ENCODE results near the gene RTF1.

The RTF1 gene

DNA sequence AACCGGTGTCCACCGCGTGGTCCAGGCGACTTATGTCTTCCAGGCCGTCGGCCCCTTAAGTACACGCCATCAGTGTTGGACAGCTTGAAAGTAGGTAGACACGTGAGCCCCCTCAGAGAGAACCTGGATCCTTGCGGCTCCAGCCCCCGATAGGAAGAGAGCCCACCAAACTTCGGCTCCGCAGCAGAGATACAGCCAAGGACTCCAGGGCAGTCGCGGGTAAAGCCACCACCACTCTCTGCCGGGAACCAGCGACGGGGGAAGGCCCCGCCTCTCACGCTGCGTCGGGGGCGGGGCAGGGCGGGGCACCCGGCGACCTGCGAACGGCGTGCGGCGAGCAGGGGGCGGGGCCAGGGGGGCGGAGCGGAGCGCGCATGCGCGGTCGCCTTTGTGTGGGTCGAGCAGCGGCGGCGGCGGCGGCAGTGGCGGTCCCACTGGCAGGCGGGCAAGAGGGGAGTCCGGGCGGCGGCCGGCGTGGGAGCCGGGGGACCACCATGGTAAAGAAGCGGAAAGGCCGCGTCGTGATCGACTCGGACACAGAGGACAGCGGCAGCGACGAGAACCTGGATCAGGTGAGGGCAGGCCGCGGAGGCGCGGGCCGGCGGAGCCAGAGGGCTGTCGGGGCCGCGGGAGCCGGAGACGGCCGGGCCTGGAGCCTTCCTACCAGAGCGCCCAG, at the start of gene RTF1:
TSS of gene RTF1 (plus strand) at position 354 of the 676 bp plus-strand sequence. CDS start at position 375, 21 bp downstream.
- Histone ChIP-seq H3K27ac (ENCODE audit: extremely low read depth, low read depth, low read length) (peak within 1 kb of the TSS; percentile 78), H3K36me3 (ENCODE audit: control insufficient read depth in 2 of 2, insufficient read depth in 1 of 2, low read length in 2 of 2) (no peaks in the 10 kb centered on the region; a peak in 1 of 3 replicates), H3K4me1 (ENCODE audit: control insufficient read depth, insufficient read depth, low read length) (0 out of 2 replicates have a peak, but pooled peaks cover 4% of the 10 kb centered on the region), H3K9me3 (ENCODE audit: control insufficient read depth, insufficient read depth, low read depth, low read length) (no peaks in the 10 kb centered on the region), H3K4me3 (ENCODE audit: low read depth, low read length) (peak within 1 kb of the TSS; percentile 88)
- ChIA-PET POLR2A (interaction anchor here (0.6 kb wide), 1 partner anchor 19 kb away, joined by 4 read pairs; no protein-coding TSS in a partner anchor), CTCF (interaction anchor here (0.6 kb wide), 1 partner anchor 15 kb away, joined by 3 read pairs; no protein-coding TSS in a partner anchor)
- TF ChIP-seq ZNF654 (tag by site-specific recombination; IDR thresholded peaks at IDR 0.05; ENCODE audit: low read depth) = no peak
- TF ChIP-seq REPIN1 (tag by site-specific recombination; IDR thresholded peaks at IDR 0.05; ENCODE audit: low read depth) = 0 out of 2 replicates have a peak, but pooled peaks have one; percentile 23
- peak; percentile 66 for TF ChIP-seq KLF9 (tag by site-specific recombination; IDR thresholded peaks at IDR 0.05; ENCODE audit: low read depth)
- TF ChIP-seq, protein P1, sequence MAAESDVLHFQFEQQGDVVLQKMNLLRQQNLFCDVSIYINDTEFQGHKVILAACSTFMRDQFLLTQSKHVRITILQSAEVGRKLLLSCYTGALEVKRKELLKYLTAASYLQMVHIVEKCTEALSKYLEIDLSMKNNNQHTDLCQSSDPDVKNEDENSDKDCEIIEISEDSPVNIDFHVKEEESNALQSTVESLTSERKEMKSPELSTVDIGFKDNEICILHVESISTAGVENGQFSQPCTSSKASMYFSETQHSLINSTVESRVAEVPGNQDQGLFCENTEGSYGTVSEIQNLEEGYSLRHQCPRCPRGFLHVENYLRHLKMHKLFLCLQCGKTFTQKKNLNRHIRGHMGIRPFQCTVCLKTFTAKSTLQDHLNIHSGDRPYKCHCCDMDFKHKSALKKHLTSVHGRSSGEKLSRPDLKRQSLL (tag by site-specific recombination; IDR thresholded peaks at IDR 0.05) = 0 out of 2 replicates have a peak, but pooled peaks have one; percentile 6
- TF ChIP-seq, protein P2, sequence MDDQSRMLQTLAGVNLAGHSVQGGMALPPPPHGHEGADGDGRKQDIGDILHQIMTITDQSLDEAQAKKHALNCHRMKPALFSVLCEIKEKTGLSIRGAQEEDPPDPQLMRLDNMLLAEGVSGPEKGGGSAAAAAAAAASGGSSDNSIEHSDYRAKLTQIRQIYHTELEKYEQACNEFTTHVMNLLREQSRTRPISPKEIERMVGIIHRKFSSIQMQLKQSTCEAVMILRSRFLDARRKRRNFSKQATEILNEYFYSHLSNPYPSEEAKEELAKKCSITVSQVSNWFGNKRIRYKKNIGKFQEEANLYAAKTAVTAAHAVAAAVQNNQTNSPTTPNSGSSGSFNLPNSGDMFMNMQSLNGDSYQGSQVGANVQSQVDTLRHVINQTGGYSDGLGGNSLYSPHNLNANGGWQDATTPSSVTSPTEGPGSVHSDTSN (CRISPR knock-in tag; IDR thresholded peaks at IDR 0.05) = 0 out of 2 replicates have a peak, but pooled peaks have one; percentile 14
- peak; percentile 36; the same call in 1 of the 2 replicates for TF ChIP-seq ZFHX2 (tag by site-specific recombination; conservative IDR thresholded peaks at IDR 0.05)
- TF ChIP-seq ZNF521 (tag by site-specific recombination; IDR thresholded peaks at IDR 0.05) = no peak
- no peak for TF ChIP-seq YY1 (tag by site-specific recombination; IDR thresholded peaks at IDR 0.05)
- TF ChIP-seq ZIC2 (tag by site-specific recombination; IDR thresholded peaks at IDR 0.05) = no peak
- TF ChIP-seq, protein P3, sequence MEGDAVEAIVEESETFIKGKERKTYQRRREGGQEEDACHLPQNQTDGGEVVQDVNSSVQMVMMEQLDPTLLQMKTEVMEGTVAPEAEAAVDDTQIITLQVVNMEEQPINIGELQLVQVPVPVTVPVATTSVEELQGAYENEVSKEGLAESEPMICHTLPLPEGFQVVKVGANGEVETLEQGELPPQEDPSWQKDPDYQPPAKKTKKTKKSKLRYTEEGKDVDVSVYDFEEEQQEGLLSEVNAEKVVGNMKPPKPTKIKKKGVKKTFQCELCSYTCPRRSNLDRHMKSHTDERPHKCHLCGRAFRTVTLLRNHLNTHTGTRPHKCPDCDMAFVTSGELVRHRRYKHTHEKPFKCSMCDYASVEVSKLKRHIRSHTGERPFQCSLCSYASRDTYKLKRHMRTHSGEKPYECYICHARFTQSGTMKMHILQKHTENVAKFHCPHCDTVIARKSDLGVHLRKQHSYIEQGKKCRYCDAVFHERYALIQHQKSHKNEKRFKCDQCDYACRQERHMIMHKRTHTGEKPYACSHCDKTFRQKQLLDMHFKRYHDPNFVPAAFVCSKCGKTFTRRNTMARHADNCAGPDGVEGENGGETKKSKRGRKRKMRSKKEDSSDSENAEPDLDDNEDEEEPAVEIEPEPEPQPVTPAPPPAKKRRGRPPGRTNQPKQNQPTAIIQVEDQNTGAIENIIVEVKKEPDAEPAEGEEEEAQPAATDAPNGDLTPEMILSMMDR (tag by site-specific recombination; IDR thresholded peaks at IDR 0.05) = no peak
- TF ChIP-seq ZNF560 (tag by site-specific recombination; IDR thresholded peaks at IDR 0.05; ENCODE audit: borderline replicate concordance) = peak; percentile 32; the same call in 1 of the 2 replicates
- TF ChIP-seq ZNF335 (tag by site-specific recombination; conservative IDR thresholded peaks at IDR 0.05) = peak; percentile 44
- TF ChIP-seq, protein P4, sequence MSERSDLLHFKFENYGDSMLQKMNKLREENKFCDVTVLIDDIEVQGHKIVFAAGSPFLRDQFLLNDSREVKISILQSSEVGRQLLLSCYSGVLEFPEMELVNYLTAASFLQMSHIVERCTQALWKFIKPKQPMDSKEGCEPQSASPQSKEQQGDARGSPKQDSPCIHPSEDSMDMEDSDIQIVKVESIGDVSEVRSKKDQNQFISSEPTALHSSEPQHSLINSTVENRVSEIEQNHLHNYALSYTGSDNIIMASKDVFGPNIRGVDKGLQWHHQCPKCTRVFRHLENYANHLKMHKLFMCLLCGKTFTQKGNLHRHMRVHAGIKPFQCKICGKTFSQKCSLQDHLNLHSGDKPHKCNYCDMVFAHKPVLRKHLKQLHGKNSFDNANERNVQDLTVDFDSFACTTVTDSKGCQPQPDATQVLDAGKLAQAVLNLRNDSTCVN (tag by site-specific recombination; optimal IDR thresholded peaks at IDR 0.05) = peak; percentile 85
- peak; percentile 23; the same call in 1 of the 2 replicates for TF ChIP-seq GLIS2 (tag by site-specific recombination; IDR thresholded peaks at IDR 0.05)
- TF ChIP-seq ZNF146 (tag by site-specific recombination; IDR thresholded peaks at IDR 0.05) = 0 out of 2 replicates have a peak, but pooled peaks have one; percentile 2
- TF ChIP-seq ZNF341 (tag by site-specific recombination; IDR thresholded peaks at IDR 0.05; ENCODE audit: low read depth) = 0 out of 2 replicates have a peak, but pooled peaks have one; percentile 12
- TF ChIP-seq, protein P5, sequence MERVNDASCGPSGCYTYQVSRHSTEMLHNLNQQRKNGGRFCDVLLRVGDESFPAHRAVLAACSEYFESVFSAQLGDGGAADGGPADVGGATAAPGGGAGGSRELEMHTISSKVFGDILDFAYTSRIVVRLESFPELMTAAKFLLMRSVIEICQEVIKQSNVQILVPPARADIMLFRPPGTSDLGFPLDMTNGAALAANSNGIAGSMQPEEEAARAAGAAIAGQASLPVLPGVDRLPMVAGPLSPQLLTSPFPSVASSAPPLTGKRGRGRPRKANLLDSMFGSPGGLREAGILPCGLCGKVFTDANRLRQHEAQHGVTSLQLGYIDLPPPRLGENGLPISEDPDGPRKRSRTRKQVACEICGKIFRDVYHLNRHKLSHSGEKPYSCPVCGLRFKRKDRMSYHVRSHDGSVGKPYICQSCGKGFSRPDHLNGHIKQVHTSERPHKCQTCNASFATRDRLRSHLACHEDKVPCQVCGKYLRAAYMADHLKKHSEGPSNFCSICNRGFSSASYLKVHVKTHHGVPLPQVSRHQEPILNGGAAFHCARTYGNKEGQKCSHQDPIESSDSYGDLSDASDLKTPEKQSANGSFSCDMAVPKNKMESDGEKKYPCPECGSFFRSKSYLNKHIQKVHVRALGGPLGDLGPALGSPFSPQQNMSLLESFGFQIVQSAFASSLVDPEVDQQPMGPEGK (tag by site-specific recombination; IDR thresholded peaks at IDR 0.05) = no peak
- TF ChIP-seq ZNF175 (tag by site-specific recombination; IDR thresholded peaks at IDR 0.05) = no peak
- TF ChIP-seq, protein P6, sequence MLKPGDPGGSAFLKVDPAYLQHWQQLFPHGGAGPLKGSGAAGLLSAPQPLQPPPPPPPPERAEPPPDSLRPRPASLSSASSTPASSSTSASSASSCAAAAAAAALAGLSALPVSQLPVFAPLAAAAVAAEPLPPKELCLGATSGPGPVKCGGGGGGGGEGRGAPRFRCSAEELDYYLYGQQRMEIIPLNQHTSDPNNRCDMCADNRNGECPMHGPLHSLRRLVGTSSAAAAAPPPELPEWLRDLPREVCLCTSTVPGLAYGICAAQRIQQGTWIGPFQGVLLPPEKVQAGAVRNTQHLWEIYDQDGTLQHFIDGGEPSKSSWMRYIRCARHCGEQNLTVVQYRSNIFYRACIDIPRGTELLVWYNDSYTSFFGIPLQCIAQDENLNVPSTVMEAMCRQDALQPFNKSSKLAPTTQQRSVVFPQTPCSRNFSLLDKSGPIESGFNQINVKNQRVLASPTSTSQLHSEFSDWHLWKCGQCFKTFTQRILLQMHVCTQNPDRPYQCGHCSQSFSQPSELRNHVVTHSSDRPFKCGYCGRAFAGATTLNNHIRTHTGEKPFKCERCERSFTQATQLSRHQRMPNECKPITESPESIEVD (tag by site-specific recombination; IDR thresholded peaks at IDR 0.05) = no peak
- TF ChIP-seq EGR2 (tag by site-specific recombination; IDR thresholded peaks at IDR 0.05; ENCODE audit: low read depth) = 0 out of 2 replicates have a peak, but pooled peaks have one; percentile 10
- TF ChIP-seq, protein P7, sequence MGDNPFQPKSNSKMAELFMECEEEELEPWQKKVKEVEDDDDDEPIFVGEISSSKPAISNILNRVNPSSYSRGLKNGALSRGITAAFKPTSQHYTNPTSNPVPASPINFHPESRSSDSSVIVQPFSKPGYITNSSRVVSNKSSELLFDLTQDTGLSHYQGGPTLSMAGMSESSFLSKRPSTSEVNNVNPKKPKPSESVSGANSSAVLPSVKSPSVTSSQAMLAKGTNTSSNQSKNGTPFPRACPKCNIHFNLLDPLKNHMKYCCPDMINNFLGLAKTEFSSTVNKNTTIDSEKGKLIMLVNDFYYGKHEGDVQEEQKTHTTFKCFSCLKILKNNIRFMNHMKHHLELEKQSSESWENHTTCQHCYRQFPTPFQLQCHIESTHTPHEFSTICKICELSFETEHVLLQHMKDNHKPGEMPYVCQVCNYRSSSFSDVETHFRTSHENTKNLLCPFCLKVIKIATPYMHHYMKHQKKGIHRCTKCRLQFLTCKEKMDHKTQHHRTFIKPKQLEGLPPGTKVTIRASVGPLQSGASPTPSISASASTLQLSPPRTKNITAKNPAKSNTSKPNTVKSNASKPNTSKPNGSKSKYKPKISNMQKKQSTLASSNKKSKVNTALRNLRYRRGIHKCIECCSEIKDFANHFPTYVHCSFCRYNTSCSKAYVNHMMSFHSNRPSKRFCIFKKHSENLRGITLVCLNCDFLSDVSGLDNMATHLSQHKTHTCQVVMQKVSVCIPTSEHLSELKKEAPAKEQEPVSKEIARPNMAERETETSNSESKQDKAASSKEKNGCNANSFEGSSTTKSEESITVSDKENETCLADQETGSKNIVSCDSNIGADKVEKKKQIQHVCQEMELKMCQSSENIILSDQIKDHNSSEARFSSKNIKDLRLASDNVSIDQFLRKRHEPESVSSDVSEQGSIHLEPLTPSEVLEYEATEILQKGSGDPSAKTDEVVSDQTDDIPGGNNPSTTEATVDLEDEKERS (tag by site-specific recombination; IDR thresholded peaks at IDR 0.05) = no peak
- TF ChIP-seq ZNF76 (tag by site-specific recombination; IDR thresholded peaks at IDR 0.05; ENCODE audit: borderline replicate concordance, low read depth) = peak; percentile 20; the same call in 1 of the 2 replicates
- TF ChIP-seq ZNF837 (tag by site-specific recombination; IDR thresholded peaks at IDR 0.05) = no peak
- no peak for TF ChIP-seq PRDM1 (tag by site-specific recombination; IDR thresholded peaks at IDR 0.05)

Data from HEK293 (cell line).